Bronchial epithelial cell (primary cell): Measurements from ENCODE around the gene SLC35F3. TPM values are rescaled to one million over a fixed set of nuclear protein-coding genes. Genes with fewer than 3 reads are reported as not detected.
A peak's percentile ranks its signal among the peaks of the same experiment; 100 is the strongest.

Experiments
- DNase-seq: peaks from one replicate; pipeline ENCODE4 v3.0.0-alpha.2; 2010; ENCODE audit warnings: low read depth
- FAIRE-seq: peaks from 2 replicates; lab custom pipeline; 2011; peaks lifted over from hg19 to GRCh38; lab: Jason Lieb, UNC
- H3K27me3 ChIP-seq: 2 replicates; pipeline ENCODE4 v1.5.1; 2011; ENCODE audit warnings: low read length; ENCODE audit not compliant: control insufficient read depth, insufficient read depth
- H3K36me3 ChIP-seq: 2 replicates; pipeline ENCODE4 v1.5.1; 2011; ENCODE audit warnings: low read length; ENCODE audit not compliant: control insufficient read depth, insufficient read depth
- H3K4me3 ChIP-seq: 2 replicates; pipeline ENCODE4 v1.5.1; 2011; ENCODE audit warnings: mild to moderate bottlenecking, low read depth, low read length, control low read depth
- CTCF ChIP-seq: IDR thresholded peaks from 2 replicates; pipeline ENCODE4 v1.5.1; 2011; ENCODE audit warnings: mild to moderate bottlenecking, moderate library complexity, low read length, control low read depth, inconsistent platforms; ENCODE audit not compliant: insufficient read depth, severe bottlenecking
- total RNA-seq: library from RNA; depleted of rRNA; stranded (reverse); fragments of >200 nt; gene quantifications from 2 replicates; pipeline ENCODE4 v1.2.1, GENCODE V29; 2014

SLC35F3 gene
- total RNA-seq, 1 donor from 2014 or later, result 0.79 TPM

DNA sequence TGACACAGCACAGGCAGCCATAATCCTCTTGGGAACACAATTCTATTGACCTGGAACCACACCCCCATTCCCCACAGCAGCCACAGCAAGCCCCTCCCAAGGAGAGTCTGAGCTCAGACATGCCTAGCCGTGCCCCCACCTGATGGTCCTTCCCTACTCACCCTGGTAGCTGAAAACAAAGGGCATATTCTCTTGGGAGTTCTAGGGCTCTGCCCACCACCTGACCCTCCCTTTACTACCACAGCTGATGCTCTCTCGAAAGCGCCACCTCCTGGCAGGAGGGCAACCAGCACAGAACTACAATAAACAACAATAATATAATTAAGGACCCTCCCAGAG lies 283.9 kb downstream of the SLC35F3 start:
- DNase-seq, result peak; percentile 94
- Histone ChIP-seq H3K36me3 (no peaks in the 10 kb centered on the region), H3K27me3 (no peaks in the 10 kb centered on the region), H3K4me3 (no peak overlapping the region)
- FAIRE-seq, result peak; percentile 55
- TF ChIP-seq CTCF, result peak; percentile 48

DNA sequence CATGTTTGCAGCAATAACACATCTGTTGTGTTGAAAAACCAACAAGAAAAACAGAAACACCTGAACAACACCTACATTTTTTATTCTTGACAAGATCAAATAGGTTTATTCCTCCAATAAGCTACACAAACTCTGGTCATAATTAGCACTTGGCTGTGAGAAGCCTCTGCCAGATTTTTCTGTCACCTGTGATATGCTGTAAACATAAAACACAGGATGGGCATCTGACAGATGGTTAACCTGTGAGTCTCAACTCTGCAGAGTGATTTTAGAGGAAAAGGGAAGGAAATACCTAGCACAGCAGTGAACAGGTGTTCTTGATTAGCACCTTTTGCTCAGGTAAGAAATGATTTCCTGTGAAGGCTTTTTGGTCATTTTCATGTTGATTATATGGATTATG lies 293.4 kb downstream of the SLC35F3 start:
- no peak for DNase-seq
- TF ChIP-seq CTCF, result no peak
- no peaks in the 10 kb centered on the region for H3K27me3 ChIP-seq
- FAIRE-seq, result no peak
- no peak overlapping the region for H3K4me3 ChIP-seq
- no peaks in the 10 kb centered on the region for H3K36me3 ChIP-seq

- no peak for FAIRE-seq
- TF ChIP-seq CTCF, result no peak
- no peaks in the 10 kb centered on the region for H3K36me3 ChIP-seq
- DNase-seq, result peak; percentile 83
- peaks cover 1% of the 10 kb centered on the region for H3K27me3 ChIP-seq
- H3K4me3 ChIP-seq, result no peak overlapping the region
These were observed 295.1 kb downstream of the SLC35F3 start for GRCh38 chr1:234199476-234200127.

DNA sequence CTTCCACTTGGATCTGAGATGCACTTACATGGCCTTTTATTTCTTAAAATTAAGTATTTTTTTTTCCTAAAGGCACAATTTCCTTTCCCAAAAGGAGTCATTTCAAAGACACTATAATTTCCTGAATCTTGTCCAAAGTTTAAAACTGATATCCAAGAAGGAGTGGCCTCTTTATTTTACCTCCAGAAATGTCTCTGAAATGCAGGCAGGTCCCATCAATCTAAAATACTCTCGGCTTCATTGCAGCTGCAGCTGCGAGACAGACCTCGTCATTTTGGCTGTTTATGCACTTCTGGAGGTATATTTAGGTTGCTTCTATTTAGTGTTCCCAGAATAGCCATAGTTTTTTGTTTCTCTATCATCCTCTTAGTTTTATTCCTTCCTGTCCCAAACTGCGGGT lies 296.1 kb downstream of the SLC35F3 start:
- Histone ChIP-seq H3K36me3 (no peaks in the 10 kb centered on the region), H3K4me3 (no peak overlapping the region), H3K27me3 (peaks cover 4% of the 10 kb centered on the region)
- FAIRE-seq (no peak), DNase-seq (no peak)
- TF ChIP-seq CTCF, result no peak

DNA sequence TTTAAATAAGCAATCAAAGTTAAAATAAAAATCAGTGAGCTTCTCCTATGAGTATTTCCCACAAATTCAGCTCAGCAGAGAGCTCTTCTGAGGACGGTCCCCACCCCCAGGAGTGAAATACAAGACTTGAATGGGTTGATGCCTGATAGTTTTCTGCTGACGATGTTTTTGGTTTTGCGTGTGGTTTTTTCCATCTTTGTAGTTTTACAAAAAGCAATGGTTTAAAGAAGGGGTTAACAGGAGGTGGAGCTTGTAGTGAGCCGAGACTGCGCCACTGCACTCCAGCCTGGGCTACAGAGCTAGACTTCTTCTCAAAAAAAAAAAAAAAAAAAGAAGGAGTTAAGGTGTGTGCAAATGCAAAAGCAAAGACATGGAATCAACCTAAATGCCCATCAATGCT lies 297.1 kb downstream of the SLC35F3 start:
- DNase-seq, result no peak
- H3K27me3 ChIP-seq, result peaks cover 8% of the 10 kb centered on the region
- no peaks in the 10 kb centered on the region for H3K36me3 ChIP-seq
- FAIRE-seq, result no peak
- H3K4me3 ChIP-seq, result no peak overlapping the region
- no peak for TF ChIP-seq CTCF

DNA sequence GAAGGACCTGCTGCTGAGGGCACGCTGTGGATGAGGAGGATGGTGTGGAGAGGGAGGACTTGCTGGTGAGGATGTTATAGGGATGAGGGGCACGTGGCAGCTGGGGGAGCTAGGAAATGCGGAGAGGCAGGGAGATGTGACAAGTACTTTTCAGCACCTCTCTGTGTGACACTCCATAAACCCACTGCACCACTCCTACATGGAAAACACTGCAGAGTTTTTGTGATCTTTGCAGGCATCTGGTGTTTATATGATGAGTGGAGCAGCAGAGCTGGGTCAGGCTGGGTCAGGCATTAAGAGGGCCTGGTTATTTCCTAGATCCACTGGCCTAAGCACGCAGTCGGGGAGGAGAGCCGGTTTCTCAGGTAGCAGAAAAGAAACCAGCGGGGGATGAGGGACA lies 301.5 kb downstream of the SLC35F3 start:
- Histone ChIP-seq H3K27me3 (peaks cover 8% of the 10 kb centered on the region), H3K36me3 (no peaks in the 10 kb centered on the region), H3K4me3 (no peak overlapping the region)
- TF ChIP-seq CTCF, result no peak
- no peak for DNase-seq
- no peak for FAIRE-seq
